T1000 (cell line): ENCODE data around the gene GUSB.

Experiments used
- DNase-seq: peaks from one replicate; lab custom pipeline; 2025; ENCODE audit warnings: mixed read lengths; lab: John Stamatoyannopoulos, UW

GUSB gene

GRCh38 chr7:65931685-65932084 is 50.3 kb downstream of the GUSB start:
- DNase-seq = no peak

GRCh38 chr7:65927489-65928448 is 54.2 kb downstream of the GUSB start:
- no peak for DNase-seq

- DNase-seq = no peak
These were observed 55.4 kb downstream of the GUSB start for GRCh38 chr7:65926588-65926987.

GRCh38 chr7:65925040-65925439 is 57.0 kb downstream of the GUSB start:
- DNase-seq = no peak

- no peak for DNase-seq
These were observed 57.8 kb downstream of the GUSB start for GRCh38 chr7:65924193-65924592.

- no peak for DNase-seq
These were observed 58.7 kb downstream of the GUSB start for GRCh38 chr7:65923316-65923715.

- DNase-seq = no peak
These were observed 65.9 kb downstream of the GUSB start for GRCh38 chr7:65915921-65916657.

GRCh38 chr7:65912237-65912636 is 69.8 kb downstream of the GUSB start:
- DNase-seq = no peak
